ENCODE data around the gene LSAMP.

GRCh38 chr3:116300226-116300625, 145.1 kb downstream of the LSAMP start:
- TF ChIP-seq CTCF (conservative IDR thresholded peaks at IDR 0.05; ENCODE audit: low read depth in 2 of 2): no peak
- TF ChIP-seq CREB1 (CRISPR knock-in tag; IDR thresholded peaks at IDR 0.05; ENCODE audit: low read depth): no peak
- TF ChIP-seq POLR2AphosphoS5 (IDR thresholded peaks at IDR 0.05; ENCODE audit: low read depth): no peak
- no peak for TF ChIP-seq EZH2 (IDR thresholded peaks at IDR 0.05; ENCODE audit: low read depth, unreplicated experiment)
- no peak for TF ChIP-seq STAT1 (IDR thresholded peaks at IDR 0.05; ENCODE audit: unreplicated experiment)
- TF ChIP-seq REST (IDR thresholded peaks at IDR 0.05; ENCODE audit: unreplicated experiment): no peak
- no peak for TF ChIP-seq EZH2phosphoT487 (IDR thresholded peaks at IDR 0.05; ENCODE audit: unreplicated experiment)
